HepG2 (cell line): Measurements from ENCODE around the gene OSBPL3. TPM values are rescaled to one million over a fixed set of nuclear protein-coding genes. Genes with fewer than 3 reads are reported as not detected.
A peak's percentile ranks its signal among the peaks of the same experiment; 100 is the strongest.

Experiments
- FIP1L1 ChIP-seq: fragments of 200-400 bp; formaldehyde crosslinking; IDR thresholded peaks from 2 replicates; pipeline ENCODE4 v1.6.1; 2018; ENCODE audit warnings: low read depth, mild to moderate bottlenecking, low read length, moderate library complexity, borderline replicate concordance; ENCODE audit not compliant: insufficient read depth
- GLI4 ChIP-seq: sonication (generic); formaldehyde crosslinking; IDR thresholded peaks from 2 replicates; pipeline ENCODE4 v1.5.1; 2020; ENCODE audit warnings: missing genetic modification reagents, mild to moderate bottlenecking, moderate library complexity, borderline replicate concordance
- IRF2 ChIP-seq: IDR thresholded peaks from 2 replicates; pipeline ENCODE4 v1.6.1; 2018; ENCODE audit warnings: missing genetic modification reagents, missing compliant biosample characterization
- KLF6 ChIP-seq: IDR thresholded peaks from 2 replicates; pipeline ENCODE4 v1.8.0; 2016; ENCODE audit warnings: missing biosample characterization, missing genetic modification reagents
- NCOA1 ChIP-seq: sonication (generic); formaldehyde crosslinking; IDR thresholded peaks from 2 replicates; pipeline ENCODE4 v1.9.0; 2021; ENCODE audit warnings: missing genetic modification reagents
- NFYB ChIP-seq: sonication (generic); formaldehyde crosslinking; IDR thresholded peaks from 2 replicates; pipeline ENCODE4 v1.4.0; 2020; ENCODE audit warnings: missing genetic modification reagents
- NKX3-1 ChIP-seq: sonication (generic); formaldehyde crosslinking; IDR thresholded peaks from 2 replicates; pipeline ENCODE4 v1.5.0; 2020; ENCODE audit warnings: missing genetic modification reagents
- NR2F6 ChIP-seq, 2 experiments: IDR thresholded peaks; 2 replicates each; pipeline ENCODE4 v1.6.1; 2016; ENCODE audit warnings: antibody characterized with exemption in 1 of 2, mild to moderate bottlenecking in 1 of 2
- PTBP1 ChIP-seq: fragments of 200-400 bp; formaldehyde crosslinking; IDR thresholded peaks from 2 replicates; pipeline ENCODE4 v1.6.1; 2018; ENCODE audit warnings: low read length, low read depth; ENCODE audit not compliant: poor library complexity, severe bottlenecking
- SIN3A ChIP-seq: IDR thresholded peaks from 2 replicates; pipeline ENCODE4 v1.6.1; 2011; ENCODE audit warnings: low read depth, mild to moderate bottlenecking, control low read depth, low read length, borderline replicate concordance
- TBX2 ChIP-seq: sonication (generic); formaldehyde crosslinking; IDR thresholded peaks from 2 replicates; pipeline ENCODE4 v1.5.0; 2020; ENCODE audit warnings: missing genetic modification reagents, mild to moderate bottlenecking, borderline replicate concordance
- THRA ChIP-seq: sonication (generic); formaldehyde crosslinking; IDR thresholded peaks from 2 replicates; pipeline ENCODE4 v1.4.0; 2020; ENCODE audit warnings: missing genetic modification reagents, borderline replicate concordance
- ZBTB39 ChIP-seq: sonication (generic); formaldehyde crosslinking; IDR thresholded peaks from 2 replicates; pipeline ENCODE4 v1.5.0; 2020; ENCODE audit warnings: missing genetic modification reagents
- ZNF253 ChIP-seq: sonication (generic); formaldehyde crosslinking; IDR thresholded peaks from 2 replicates; pipeline ENCODE4 v1.8.0; 2022; ENCODE audit warnings: mild to moderate bottlenecking, missing genetic modification reagents, borderline replicate concordance
- ZNF879 ChIP-seq: sonication (generic); formaldehyde crosslinking; IDR thresholded peaks from 2 replicates; pipeline ENCODE4 v1.8.1; 2023; ENCODE audit warnings: missing genetic modification reagents
- ZSCAN21 ChIP-seq: sonication (generic); formaldehyde crosslinking; IDR thresholded peaks from 2 replicates; pipeline ENCODE4 v1.8.0; 2022; ENCODE audit warnings: mild to moderate bottlenecking, missing genetic modification reagents, moderate library complexity, borderline replicate concordance
- polyA plus RNA-seq, 8 experiments: library from polyadenylated mRNA; depleted of rRNA in 3 of 8; stranded (reverse) in 7 of 8; unstranded in 1 of 8; fragments of >200 nt; fragmentation: Illumina TruSeq in 4 of 8; extraction: Trizol in 4 of 8; gene quantifications; 2 replicates each; pipeline versions ENCODE4 v1.2.1 to v1.2.3, GENCODE V29; 2011 to 2016; ENCODE audit warnings: low read depth in 4 of 8, missing spikeins in 1 of 8, mixed read lengths in 1 of 8; ENCODE audit not compliant: insufficient read depth in 1 of 8
- total RNA-seq, 5 experiments: library from RNA; depleted of rRNA; stranded (reverse); fragments of >200 nt; fragmentation: Illumina TruSeq; extraction: Trizol; gene quantifications; 2 replicates each; pipeline ENCODE4 v1.2.3, GENCODE V29; 2016; ENCODE audit warnings: low read depth in 1 of 5
- TF ChIP-seq, protein P1 (sequence below): IDR thresholded peaks from 2 replicates; pipeline ENCODE4 v1.6.1; 2016; ENCODE audit warnings: mild to moderate bottlenecking
- TF ChIP-seq, protein P2 (sequence below): sonication (generic); formaldehyde crosslinking; IDR thresholded peaks from 2 replicates; pipeline ENCODE4 v1.5.0; 2020; ENCODE audit warnings: missing genetic modification reagents, mild to moderate bottlenecking, borderline replicate concordance
- TF ChIP-seq, protein P3 (sequence below): sonication (generic); formaldehyde crosslinking; IDR thresholded peaks from 2 replicates; pipeline ENCODE4 v1.5.1; 2020; ENCODE audit warnings: missing genetic modification reagents, mild to moderate bottlenecking, borderline replicate concordance

The OSBPL3 gene
- total and polyA plus RNA-seq, 2 of the 13 experiments (the other 11 are each of a cell fraction or from before 2014, with no cell fraction given): 8.8 to 28.9 TPM

- TF ChIP-seq ZSCAN21 (CRISPR knock-in tag) (peak; percentile 54; the same call in 1 of the 2 replicates), NFYB (CRISPR knock-in tag) (peak; percentile 82), ZNF253 (CRISPR knock-in tag) (no peak), THRA (peak; percentile 72; the same call in 1 of the 2 replicates), ZNF879 (CRISPR knock-in tag) (no peak), NR2F6 (IDR thresholded peaks at IDR 0.05) (no peak), NR2F6 (CRISPR knock-in tag; IDR thresholded peaks at IDR 0.05) (peak; percentile 6; the same call in 1 of the 2 replicates), KLF6 (CRISPR knock-in tag) (peak; percentile 56), SIN3A (peak; percentile 65; the same call in 1 of the 2 replicates), PTBP1 (no peak), IRF2 (CRISPR knock-in tag) (peak; percentile 76; the same call in 1 of the 2 replicates), TBX2 (CRISPR knock-in tag) (peak; percentile 67), NKX3-1 (0 out of 2 replicates have a peak, but pooled peaks have one; percentile 69), ZBTB39 (CRISPR knock-in tag) (no peak), GLI4 (CRISPR knock-in tag) (0 out of 2 replicates have a peak, but pooled peaks have one; percentile 4), FIP1L1 (no peak), NCOA1 (peak; percentile 56; the same call in 1 of the 2 replicates)
- TF ChIP-seq, protein P1, sequence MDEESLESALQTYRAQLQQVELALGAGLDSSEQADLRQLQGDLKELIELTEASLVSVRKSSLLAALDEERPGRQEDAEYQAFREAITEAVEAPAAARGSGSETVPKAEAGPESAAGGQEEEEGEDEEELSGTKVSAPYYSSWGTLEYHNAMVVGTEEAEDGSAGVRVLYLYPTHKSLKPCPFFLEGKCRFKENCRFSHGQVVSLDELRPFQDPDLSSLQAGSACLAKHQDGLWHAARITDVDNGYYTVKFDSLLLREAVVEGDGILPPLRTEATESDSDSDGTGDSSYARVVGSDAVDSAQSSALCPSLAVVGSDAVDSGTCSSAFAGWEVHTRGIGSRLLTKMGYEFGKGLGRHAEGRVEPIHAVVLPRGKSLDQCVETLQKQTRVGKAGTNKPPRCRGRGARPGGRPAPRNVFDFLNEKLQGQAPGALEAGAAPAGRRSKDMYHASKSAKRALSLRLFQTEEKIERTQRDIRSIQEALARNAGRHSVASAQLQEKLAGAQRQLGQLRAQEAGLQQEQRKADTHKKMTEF (CRISPR knock-in tag): peak; percentile 75; the same call in 1 of the 2 replicates
- TF ChIP-seq, protein P2, sequence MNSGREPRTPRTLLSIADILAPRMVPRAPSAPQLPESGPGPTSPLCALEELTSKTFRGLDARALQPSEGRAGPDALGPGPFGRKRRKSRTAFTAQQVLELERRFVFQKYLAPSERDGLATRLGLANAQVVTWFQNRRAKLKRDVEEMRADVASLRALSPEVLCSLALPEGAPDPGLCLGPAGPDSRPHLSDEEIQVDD (CRISPR knock-in tag): 0 out of 2 replicates have a peak, but pooled peaks have one; percentile 45
- TF ChIP-seq, protein P3, sequence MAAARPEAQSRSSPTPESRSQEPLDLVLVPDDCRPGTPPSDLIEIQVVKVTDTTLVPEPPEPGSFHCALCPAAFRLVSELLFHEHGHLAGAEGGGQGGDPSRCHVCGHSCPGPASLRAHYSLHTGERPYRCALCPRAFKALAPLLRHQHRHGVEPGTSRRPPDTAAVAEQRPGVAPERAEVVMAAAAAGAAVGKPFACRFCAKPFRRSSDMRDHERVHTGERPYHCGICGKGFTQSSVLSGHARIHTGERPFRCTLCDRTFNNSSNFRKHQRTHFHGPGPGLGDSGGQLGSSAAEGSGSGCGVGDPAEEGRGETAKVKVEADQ: no peak
Measured at GRCh38 chr7:24979863-24980533, at the start of gene OSBPL3 (continued).
